HG03442 (cell line): Measurements from ENCODE around the gene DEFB124.
A peak's percentile ranks its signal among the peaks of the same experiment; 100 is the strongest.
"Not testable (repeated sequence)": the region's sequence is repeated elsewhere in the genome, so short reads cannot be mapped to it uniquely, and the experiment has no call there.

ENCODE experiments used
- ATAC-seq: cut with Tn5 transposase; IDR thresholded peaks from one replicate; pipeline ENCODE4 v1.9.1; 2021; ENCODE audit warnings: mild to moderate bottlenecking, moderate library complexity; ENCODE audit not compliant: unreplicated experiment

DEFB124 gene

GRCh38 chr20:31489152-31489551 is 14.2 kb upstream of the DEFB124 start:
- no peak for ATAC-seq

GRCh38 chr20:31488115-31488514 is 13.2 kb upstream of the DEFB124 start:
- ATAC-seq, result no peak

GRCh38 chr20:31485450-31486339 is 10.8 kb upstream of the DEFB124 start:
- ATAC-seq, result no peak

GRCh38 chr20:31484001-31484400 is 9.1 kb upstream of the DEFB124 start:
- ATAC-seq, result no peak

GRCh38 chr20:31476643-31477215 is 1.8 kb upstream of the DEFB124 start:
- ATAC-seq, result no peak

GRCh38 chr20:31476294-31476585 is 1.3 kb upstream of the DEFB124 start:
- no peak for ATAC-seq

- ATAC-seq, result no peak
These were observed 756 bp upstream of the DEFB124 start for GRCh38 chr20:31475472-31476293.

- peak; percentile 84 for ATAC-seq
These were observed 860 bp downstream of the DEFB124 start for GRCh38 chr20:31474097-31474436.

GRCh38 chr20:31473331-31474096 is 1.4 kb downstream of the DEFB124 start:
- peak; percentile 14 for ATAC-seq

GRCh38 chr20:31472395-31473330 is 2.3 kb downstream of the DEFB124 start:
- ATAC-seq, result no peak

GRCh38 chr20:31470946-31471345 is 4.0 kb downstream of the DEFB124 start:
- ATAC-seq, result not testable (repeated sequence)

- no peak for ATAC-seq
These were observed 20.6 kb downstream of the DEFB124 start for GRCh38 chr20:31454361-31454760.

- no peak for ATAC-seq
These were observed 22.4 kb downstream of the DEFB124 start for GRCh38 chr20:31452575-31452974.

GRCh38 chr20:31449511-31450414 is 25.2 kb downstream of the DEFB124 start:
- no peak for ATAC-seq

GRCh38 chr20:31446084-31446819 is 28.7 kb downstream of the DEFB124 start:
- no peak for ATAC-seq

GRCh38 chr20:31440012-31440659 is 34.8 kb downstream of the DEFB124 start, which contains the start of gene DEFB123:
DEFB123 (plus strand) TSS chr20:31440632; CDS start chr20:31440699, 67 bp downstream.
- no peak for ATAC-seq

- ATAC-seq, result no peak
These were observed 44.3 kb downstream of the DEFB124 start for GRCh38 chr20:31430568-31431115.
